ENCODE measurements around the gene ANGPT4.
"Not testable (repeated sequence)": the region's sequence is repeated elsewhere in the genome, so short reads cannot be mapped to it uniquely, and the experiment has no call there.

The ANGPT4 gene

GRCh38 chr20:829551-829950, 86.6 kb downstream of the ANGPT4 start:
- DNase-seq (ENCODE audit: low read depth, low spot score) = no peak
- no peak for TF ChIP-seq POLR2AphosphoS5 (IDR thresholded peaks at IDR 0.05; ENCODE audit: borderline replicate concordance, low read depth, low read length)
- no peak for TF ChIP-seq FOXP2 (optimal IDR thresholded peaks at IDR 0.05; ENCODE audit: control extremely low read depth, extremely low read length, insufficient read depth)
- TF ChIP-seq EZH2 (IDR thresholded peaks at IDR 0.05) = no peak
- no peaks in the 10 kb centered on the region for H3K36me3 ChIP-seq (ENCODE audit: insufficient read depth, low read length)
- no peak overlapping the region for H3K4me3 ChIP-seq
- H3K9me3 ChIP-seq (ENCODE audit: low read depth, low read length) = no peaks in the 10 kb centered on the region
- no peak overlapping the region for H3K27ac ChIP-seq
- H3K9ac ChIP-seq (ENCODE audit: insufficient read length) = no peak overlapping the region

GRCh38 chr20:828987-829386, 87.1 kb downstream of the ANGPT4 start:
- DNase-seq (ENCODE audit: low read depth, low spot score) = no peak
- no peaks in the 10 kb centered on the region for H3K9me3 ChIP-seq (ENCODE audit: low read depth, low read length)
- TF ChIP-seq POLR2AphosphoS5 (IDR thresholded peaks at IDR 0.05; ENCODE audit: borderline replicate concordance, low read depth, low read length) (no peak), FOXP2 (optimal IDR thresholded peaks at IDR 0.05; ENCODE audit: control extremely low read depth, extremely low read length, insufficient read depth) (no peak), EZH2 (IDR thresholded peaks at IDR 0.05) (no peak)
- H3K36me3 ChIP-seq (ENCODE audit: insufficient read depth, low read length) = no peaks in the 10 kb centered on the region
- no peak overlapping the region for H3K4me3 ChIP-seq
- no peak overlapping the region for H3K27ac ChIP-seq
- H3K9ac ChIP-seq (ENCODE audit: insufficient read length) = no peak overlapping the region

- H3K4me3 ChIP-seq; H3K36me3 ChIP-seq (ENCODE audit: insufficient read depth, low read length); H3K27ac ChIP-seq; DNase-seq (ENCODE audit: low read depth, low spot score); H3K9ac ChIP-seq (ENCODE audit: insufficient read length); H3K9me3 ChIP-seq (ENCODE audit: low read depth, low read length): not testable (repeated sequence)
Observed at GRCh38 chr20:827981-828380, 88.2 kb downstream of the ANGPT4 start.

DNA sequence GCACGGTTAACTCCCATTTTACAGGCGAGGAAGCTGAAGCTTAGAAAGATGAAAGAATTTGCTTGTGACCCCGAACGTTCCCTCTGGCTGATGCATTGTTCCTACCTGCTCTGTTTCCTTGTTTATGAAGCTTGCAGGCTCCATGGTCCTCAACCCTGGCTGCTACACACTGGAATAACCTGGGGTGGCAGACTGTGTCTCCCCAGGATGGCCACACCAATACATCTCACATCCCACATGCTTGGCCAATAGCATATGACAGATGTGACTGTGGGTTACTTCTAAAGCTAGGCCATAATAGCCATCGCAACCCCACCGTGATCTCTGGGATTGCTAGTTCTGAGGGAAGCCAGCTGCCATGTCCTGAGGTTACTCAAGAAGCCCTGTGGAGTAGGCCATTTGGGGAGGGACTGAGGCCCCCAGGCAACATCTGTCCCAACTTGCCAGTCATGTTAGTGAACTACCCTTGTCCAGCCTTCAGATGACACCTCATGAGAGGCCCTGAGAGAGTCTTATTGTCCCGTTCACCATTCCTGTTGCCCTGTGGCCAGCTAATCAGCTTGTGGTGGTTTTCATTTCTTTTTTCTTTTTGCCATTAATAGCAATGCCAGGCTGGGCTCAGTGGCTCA, 89.3 kb downstream of the ANGPT4 start:
- Histone ChIP-seq H3K27ac (no peak overlapping the region), H3K9me3 (ENCODE audit: low read depth, low read length) (no peaks in the 10 kb centered on the region), H3K36me3 (ENCODE audit: insufficient read depth, low read length) (no peaks in the 10 kb centered on the region), H3K4me3 (no peak overlapping the region), H3K9ac (ENCODE audit: insufficient read length) (no peak overlapping the region)
- no peak for DNase-seq (ENCODE audit: low read depth, low spot score)
- TF ChIP-seq POLR2AphosphoS5 (IDR thresholded peaks at IDR 0.05; ENCODE audit: borderline replicate concordance, low read depth, low read length) = no peak
- TF ChIP-seq FOXP2 (optimal IDR thresholded peaks at IDR 0.05; ENCODE audit: control extremely low read depth, extremely low read length, insufficient read depth) = no peak
- no peak for TF ChIP-seq EZH2 (IDR thresholded peaks at IDR 0.05)

- Histone ChIP-seq H3K9me3 (ENCODE audit: low read depth, low read length) (no peaks in the 10 kb centered on the region), H3K9ac (ENCODE audit: insufficient read length) (no peak overlapping the region), H3K4me3 (no peak overlapping the region), H3K36me3 (ENCODE audit: insufficient read depth, low read length) (no peaks in the 10 kb centered on the region), H3K27ac (no peak overlapping the region)
- DNase-seq (ENCODE audit: low read depth, low spot score) = no peak
- TF ChIP-seq POLR2AphosphoS5 (IDR thresholded peaks at IDR 0.05; ENCODE audit: borderline replicate concordance, low read depth, low read length) (no peak), FOXP2 (optimal IDR thresholded peaks at IDR 0.05; ENCODE audit: control extremely low read depth, extremely low read length, insufficient read depth) (no peak), EZH2 (IDR thresholded peaks at IDR 0.05) (no peak)
Observed at GRCh38 chr20:825710-826421, 90.3 kb downstream of the ANGPT4 start.

GRCh38 chr20:824916-825315, 91.2 kb downstream of the ANGPT4 start:
- Histone ChIP-seq H3K9ac (ENCODE audit: insufficient read length) (no peak overlapping the region), H3K36me3 (ENCODE audit: insufficient read depth, low read length) (no peaks in the 10 kb centered on the region), H3K4me3 (no peak overlapping the region), H3K9me3 (ENCODE audit: low read depth, low read length) (no peaks in the 10 kb centered on the region), H3K27ac (no peak overlapping the region)
- DNase-seq (ENCODE audit: low read depth, low spot score) = no peak
- TF ChIP-seq FOXP2 (optimal IDR thresholded peaks at IDR 0.05; ENCODE audit: control extremely low read depth, extremely low read length, insufficient read depth) (no peak), EZH2 (IDR thresholded peaks at IDR 0.05) (no peak), POLR2AphosphoS5 (IDR thresholded peaks at IDR 0.05; ENCODE audit: borderline replicate concordance, low read depth, low read length) (no peak)

DNA sequence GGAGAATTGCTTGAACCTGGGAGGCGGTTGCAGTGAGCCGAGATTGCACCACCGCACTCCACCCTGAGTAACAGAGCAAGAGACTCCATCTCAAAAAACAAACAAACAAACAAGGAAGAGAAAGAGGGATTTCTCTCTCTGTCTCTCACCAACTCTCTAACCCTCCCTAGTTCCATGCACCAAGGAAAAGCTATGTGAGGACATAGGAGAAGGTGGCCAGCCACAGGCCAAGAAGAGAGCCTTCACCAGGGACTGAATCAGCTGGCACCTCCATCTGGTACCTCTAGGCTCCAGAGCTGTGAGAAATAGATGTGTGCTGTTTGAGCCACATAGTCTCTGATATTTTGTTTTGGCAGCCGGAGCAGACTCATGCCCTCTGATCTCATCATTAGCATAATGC, 91.6 kb downstream of the ANGPT4 start:
- Histone ChIP-seq H3K27ac (no peak overlapping the region), H3K4me3 (no peak overlapping the region), H3K9me3 (ENCODE audit: low read depth, low read length) (no peaks in the 10 kb centered on the region), H3K9ac (ENCODE audit: insufficient read length) (no peak overlapping the region), H3K36me3 (ENCODE audit: insufficient read depth, low read length) (no peaks in the 10 kb centered on the region)
- no peak for DNase-seq (ENCODE audit: low read depth, low spot score)
- TF ChIP-seq POLR2AphosphoS5 (IDR thresholded peaks at IDR 0.05; ENCODE audit: borderline replicate concordance, low read depth, low read length) (no peak), FOXP2 (optimal IDR thresholded peaks at IDR 0.05; ENCODE audit: control extremely low read depth, extremely low read length, insufficient read depth) (no peak), EZH2 (IDR thresholded peaks at IDR 0.05) (no peak)

GRCh38 chr20:823574-823902, 92.6 kb downstream of the ANGPT4 start:
- no peak for DNase-seq (ENCODE audit: low read depth, low spot score)
- no peak overlapping the region for H3K4me3 ChIP-seq
- no peak for TF ChIP-seq POLR2AphosphoS5 (IDR thresholded peaks at IDR 0.05; ENCODE audit: borderline replicate concordance, low read depth, low read length)
- no peak for TF ChIP-seq EZH2 (IDR thresholded peaks at IDR 0.05)
- no peak for TF ChIP-seq FOXP2 (optimal IDR thresholded peaks at IDR 0.05; ENCODE audit: control extremely low read depth, extremely low read length, insufficient read depth)
- H3K9ac ChIP-seq (ENCODE audit: insufficient read length) = no peak overlapping the region
- no peaks in the 10 kb centered on the region for H3K9me3 ChIP-seq (ENCODE audit: low read depth, low read length)
- no peak overlapping the region for H3K27ac ChIP-seq
- no peaks in the 10 kb centered on the region for H3K36me3 ChIP-seq (ENCODE audit: insufficient read depth, low read length)

All from SK-N-MC (cell line).